GDM1 (cell line): ENCODE results near the gene GRIA4.

ENCODE experiments used
- DNase-seq: peaks from one replicate; lab custom pipeline; 2025; lab: John Stamatoyannopoulos, UW

GRIA4 gene

GRCh38 chr11:105789579-105790420 lies 179.9 kb downstream of the GRIA4 start:
- DNase-seq: no peak

GRCh38 chr11:105790840-105791239 lies 181.0 kb downstream of the GRIA4 start:
- DNase-seq: no peak

DNA sequence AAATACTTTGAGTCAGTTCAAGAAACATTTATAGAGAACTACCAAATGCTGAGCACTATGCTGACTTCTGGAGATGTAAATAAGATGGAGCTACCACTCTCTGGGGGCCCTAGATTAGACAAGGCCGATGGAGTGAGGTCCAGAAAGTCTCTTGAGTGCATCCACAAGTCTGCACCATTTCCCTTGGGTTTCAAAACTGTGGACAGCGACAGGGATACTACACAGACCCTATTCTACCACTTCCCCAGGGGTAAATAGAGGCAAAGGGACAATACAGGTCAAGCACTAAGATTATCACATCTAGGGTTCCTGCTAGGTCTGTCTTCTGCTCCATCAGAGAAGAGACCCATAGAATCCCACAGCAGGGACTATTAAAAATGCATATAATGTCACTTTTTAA lies 183.2 kb downstream of the GRIA4 start:
- DNase-seq: no peak

- DNase-seq: no peak
These were observed 189.4 kb downstream of the GRIA4 start for GRCh38 chr11:105799263-105799662.

GRCh38 chr11:105799728-105800462 lies 190.0 kb downstream of the GRIA4 start:
- DNase-seq: no peak

DNA sequence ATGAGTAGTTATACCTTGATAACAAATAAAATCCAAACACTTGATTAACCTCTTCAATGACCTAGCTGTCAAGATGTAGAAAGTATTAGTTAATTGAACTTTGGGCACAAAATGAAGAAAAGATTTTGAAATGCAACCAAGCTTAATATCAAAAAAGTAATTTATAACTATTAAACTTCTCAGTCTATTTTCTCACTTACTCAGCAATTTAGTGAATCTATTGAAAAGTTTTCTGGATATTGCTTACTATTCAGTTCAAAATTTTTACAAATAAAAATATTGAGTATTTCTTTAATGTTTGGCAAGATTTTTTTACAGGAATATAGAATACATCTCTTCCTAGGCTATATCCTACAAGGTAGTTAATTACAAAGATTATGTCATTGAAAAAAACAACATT lies 192.5 kb downstream of the GRIA4 start:
- DNase-seq: no peak

- DNase-seq: no peak
These were observed 201.4 kb downstream of the GRIA4 start for GRCh38 chr11:105811242-105811641.

DNA sequence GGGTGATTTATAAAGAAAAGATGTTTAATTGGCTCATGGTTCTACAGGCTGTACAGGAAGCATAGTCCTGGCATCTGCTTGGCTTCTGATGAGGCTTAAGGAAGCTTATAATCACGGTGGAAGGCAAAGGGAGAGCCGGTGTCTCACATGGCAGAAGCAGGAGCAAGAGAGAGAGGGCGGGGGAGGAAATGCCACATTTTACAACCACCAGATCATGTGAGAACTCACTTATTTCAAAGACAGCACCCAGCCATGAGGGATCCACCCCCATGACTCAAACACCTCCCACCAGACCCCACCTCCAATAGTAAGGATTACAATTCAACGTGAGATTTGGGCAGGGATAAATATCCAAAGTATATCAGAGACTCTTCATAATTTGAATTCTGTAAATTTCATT lies 211.5 kb downstream of the GRIA4 start:
- DNase-seq: no peak

- no peak for DNase-seq
These were observed 211.9 kb downstream of the GRIA4 start for GRCh38 chr11:105821781-105822180.

- DNase-seq: no peak
These were observed 213.7 kb downstream of the GRIA4 start for GRCh38 chr11:105823495-105824033.

DNA sequence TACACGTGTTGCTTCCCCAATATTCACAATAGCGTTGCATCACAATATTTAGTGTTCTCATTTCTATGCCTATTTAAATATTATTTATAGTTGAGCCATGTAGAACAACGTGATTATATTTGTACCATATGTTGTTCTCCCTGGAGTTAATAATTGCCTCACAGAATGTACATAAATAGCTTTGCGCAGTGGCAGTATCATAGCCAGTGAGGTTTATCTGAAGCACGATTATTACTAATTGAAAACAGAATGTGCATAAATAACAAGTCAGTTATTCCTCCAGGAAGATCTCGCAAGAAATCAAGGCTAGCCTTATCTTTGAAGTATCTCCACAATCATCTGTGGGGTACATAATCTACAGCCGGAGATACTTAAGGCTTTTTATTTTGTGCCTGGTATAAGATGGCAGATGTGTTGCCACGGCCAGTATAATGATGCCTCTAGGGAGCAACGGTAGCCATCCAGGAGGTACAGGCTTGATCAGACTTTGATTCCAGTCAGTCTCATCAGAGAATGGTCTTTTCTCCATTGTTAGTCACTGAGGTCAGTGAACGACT lies 214.7 kb downstream of the GRIA4 start:
- no peak for DNase-seq

DNA sequence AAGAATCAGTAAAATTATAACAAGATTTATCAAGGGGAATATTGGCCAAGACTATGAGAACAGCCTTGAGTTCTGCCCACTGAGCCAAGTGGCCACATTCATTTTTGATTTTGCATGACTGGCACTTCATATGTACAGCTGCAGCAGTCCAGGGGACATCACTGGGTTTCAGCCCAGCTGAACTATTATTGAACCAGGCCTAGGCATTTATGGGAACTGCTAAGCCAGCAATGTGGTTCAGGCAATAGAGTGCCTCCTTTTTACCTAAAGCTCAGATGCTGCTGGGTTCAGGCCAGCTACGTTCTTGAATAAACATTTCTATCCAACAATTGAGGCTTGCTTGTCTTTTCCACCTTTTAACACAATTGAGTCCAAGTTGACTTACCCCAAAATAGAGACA lies 215.3 kb downstream of the GRIA4 start:
- no peak for DNase-seq

DNA sequence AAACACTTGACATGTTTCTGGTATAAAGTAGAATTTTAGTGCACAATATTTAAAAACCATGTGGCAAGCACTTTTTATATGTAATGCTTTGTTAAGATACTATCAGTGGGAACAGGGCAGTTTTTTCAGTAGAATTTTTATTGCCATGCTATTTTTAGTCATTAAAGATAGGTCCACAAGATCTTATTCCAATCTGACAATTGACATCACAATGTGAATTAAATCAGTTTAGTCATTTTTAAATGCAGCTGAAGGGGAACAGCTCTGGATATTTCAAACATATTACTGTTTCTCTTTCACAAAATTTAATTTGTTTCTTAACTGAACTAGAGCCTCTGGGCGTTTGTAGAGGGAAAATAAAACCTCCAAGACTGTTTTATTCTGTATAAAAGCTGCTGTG lies 218.0 kb downstream of the GRIA4 start:
- DNase-seq: no peak

- DNase-seq: no peak
These were observed 219.2 kb downstream of the GRIA4 start for GRCh38 chr11:105829084-105829483.

- no peak for DNase-seq
These were observed 224.6 kb downstream of the GRIA4 start for GRCh38 chr11:105834461-105834860.

DNA sequence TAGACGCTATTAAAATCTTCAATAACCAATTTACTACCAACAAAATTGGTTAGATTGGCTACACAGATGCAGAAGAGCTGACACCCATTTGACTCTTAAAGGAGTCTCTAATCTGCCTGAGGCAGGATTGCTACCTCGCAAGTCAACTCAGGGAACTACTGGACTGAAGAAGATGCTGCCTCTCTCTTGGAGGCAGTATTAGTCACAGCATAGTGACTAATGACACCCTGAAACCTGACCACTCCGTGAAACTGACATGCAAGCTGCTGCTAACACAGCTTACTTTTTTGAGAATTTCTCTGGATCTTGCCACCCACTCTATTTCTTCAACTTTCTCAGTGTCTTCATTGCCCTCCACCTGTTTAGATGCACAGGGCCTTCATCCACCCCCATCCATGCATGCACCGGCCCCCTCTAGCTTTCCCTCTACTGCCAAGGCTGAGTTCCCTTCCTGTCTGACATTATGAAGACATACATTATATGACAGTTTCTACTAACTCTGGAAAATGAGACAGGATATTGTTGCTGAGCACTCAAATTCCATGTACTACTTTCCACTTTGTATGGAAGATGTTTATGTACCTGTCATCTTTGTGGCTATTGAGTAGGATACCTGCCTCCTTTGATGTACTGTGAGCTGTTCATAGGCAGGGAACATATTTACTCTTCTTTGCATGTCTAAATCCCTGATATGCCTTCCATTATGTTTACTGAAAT lies 229.0 kb downstream of the GRIA4 start:
- no peak for DNase-seq

DNA sequence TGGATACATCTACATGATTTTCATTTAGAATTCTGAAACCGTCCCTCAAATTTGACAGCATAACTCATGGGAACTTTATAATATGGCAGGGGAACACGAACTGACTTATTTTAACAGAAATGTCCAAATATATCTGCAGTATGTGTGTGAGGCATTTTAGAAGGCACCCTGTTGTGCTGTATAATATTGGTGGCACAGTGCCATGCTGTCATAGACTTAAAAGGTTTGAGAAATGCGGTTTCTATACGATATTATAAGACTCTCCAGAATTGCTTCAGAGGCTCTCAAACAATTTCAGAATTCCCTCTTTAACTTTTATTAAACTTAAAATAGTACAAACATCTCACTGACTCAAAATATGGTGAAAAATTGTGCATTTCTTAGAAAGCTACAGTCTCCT lies 230.5 kb downstream of the GRIA4 start:
- no peak for DNase-seq

DNA sequence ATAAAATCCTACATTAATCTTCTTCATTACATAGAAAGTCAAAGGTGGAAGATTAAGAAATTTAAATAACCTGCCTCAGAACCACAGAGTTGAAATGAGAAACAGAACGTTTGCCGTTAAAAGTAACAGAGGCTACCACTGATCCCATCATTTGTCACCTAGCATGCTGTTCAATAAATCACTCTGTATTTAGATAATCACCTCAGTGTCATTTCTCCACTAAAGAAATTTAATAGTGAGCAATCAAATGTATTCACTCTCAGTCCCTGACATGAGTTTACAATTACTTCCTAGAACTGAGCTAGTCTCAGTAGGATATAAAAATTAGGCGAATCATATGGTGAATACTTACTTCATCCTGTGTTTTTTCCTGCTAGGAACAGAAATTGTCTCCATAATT lies 242.5 kb downstream of the GRIA4 start:
- no peak for DNase-seq

DNA sequence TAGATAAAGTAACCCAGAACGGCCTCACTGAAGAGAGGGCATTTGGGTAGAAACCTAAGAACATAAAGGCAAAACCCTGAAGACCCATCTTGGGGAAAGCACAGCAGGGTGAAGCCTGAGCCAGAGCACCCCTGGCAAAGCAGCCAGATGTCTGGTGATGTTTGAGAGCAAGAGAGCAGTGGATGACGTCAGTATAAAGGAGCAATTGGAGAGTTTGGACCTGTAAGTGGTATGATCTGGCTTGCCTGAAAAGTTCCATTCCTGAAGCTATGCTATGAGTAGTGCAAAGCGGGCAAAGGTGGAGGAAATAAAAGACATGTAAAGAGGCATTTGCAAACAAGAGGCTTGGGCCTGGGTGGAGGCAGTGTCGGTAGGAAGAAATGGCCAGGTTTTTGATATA lies 244.4 kb downstream of the GRIA4 start:
- no peak for DNase-seq

DNA sequence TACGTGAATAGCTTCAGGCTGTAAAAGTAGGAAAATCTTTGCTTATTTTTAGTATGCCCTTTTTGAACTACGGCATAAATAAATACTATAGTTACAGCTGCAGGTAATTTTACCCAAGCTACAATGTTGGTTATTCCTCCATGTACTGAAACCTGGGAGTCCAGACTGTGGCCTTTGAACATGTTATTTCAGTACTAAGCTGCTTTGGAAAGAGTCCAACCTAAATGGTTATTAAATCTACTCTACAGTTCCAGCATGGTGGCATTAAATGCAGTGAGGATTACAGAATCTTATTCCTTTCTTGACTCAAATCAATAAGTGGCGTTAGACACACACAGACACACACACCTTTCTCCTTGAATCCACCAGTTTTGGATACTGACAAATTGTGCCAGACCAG lies 247.1 kb downstream of the GRIA4 start:
- DNase-seq: no peak

DNA sequence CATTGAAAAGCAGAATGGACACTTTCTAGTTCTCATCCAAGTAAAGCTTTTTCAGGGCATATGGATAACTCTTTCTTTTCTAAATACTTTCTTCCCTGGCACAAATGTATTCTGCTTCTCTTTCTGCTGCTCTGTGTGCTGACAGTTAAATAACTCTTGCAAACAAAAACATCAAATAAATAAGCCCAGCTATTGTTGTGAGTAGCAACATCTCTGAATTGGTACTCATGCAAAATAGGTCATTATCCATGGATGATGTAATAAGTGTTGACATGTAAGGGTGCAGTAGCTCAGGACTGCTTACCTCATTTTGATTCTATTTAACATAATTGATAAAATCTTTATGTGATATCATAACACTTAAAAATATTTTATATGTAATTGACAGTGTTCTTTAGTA lies 247.9 kb downstream of the GRIA4 start:
- no peak for DNase-seq

DNA sequence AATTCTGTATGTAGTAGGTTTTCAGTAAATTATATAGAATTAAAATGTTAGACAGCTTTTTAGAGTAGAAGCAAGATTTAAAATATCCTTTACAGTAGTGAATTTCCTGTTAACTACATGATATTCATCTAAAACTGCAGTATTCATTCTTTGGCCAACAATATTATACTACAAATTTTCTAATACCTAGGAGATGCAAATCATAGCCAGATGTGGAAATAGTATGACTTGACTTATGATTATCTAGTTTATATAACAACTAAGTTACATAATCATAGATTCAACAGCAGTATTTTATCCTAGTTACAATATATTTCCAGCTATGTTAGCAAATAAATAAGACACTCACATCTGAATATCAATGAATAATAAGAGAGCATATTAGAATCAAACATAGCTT lies 249.0 kb downstream of the GRIA4 start:
- DNase-seq: no peak
